ENCODE results near the gene LEFTY2. TPM values are rescaled to one million over a fixed set of nuclear protein-coding genes. Genes with fewer than 3 reads are reported as not detected.

Gene LEFTY2
- total and polyA plus RNA-seq, 4 donors, result 0.09 to 0.24 TPM; not detected in 2

- no peaks in the 10 kb centered on the region for H3K36me3 ChIP-seq (ENCODE audit: control insufficient read depth in 4 of 4, insufficient read depth in 3 of 4, low read depth in 1 of 4, low read length in 3 of 4)
- H3K4me3 ChIP-seq (ENCODE audit: low read depth in 1 of 3, low read length in 3 of 3), result no peak overlapping the region
- H3K4me1 ChIP-seq (ENCODE audit: control insufficient read depth in 4 of 4, insufficient read depth in 4 of 4, low read length in 3 of 4), result no peaks in the 10 kb centered on the region
- WGBS, result 70% methylated on average over 9 of the region's 9 CpGs
- H3K9ac ChIP-seq (ENCODE audit: low read depth in 1 of 2, low read length in 2 of 2), result no peak overlapping the region
- no peak for DNase-seq (ENCODE audit: low spot score)
- peaks cover 0 to 2% (median 0%) of the 10 kb centered on the region in 4 donors for H3K27me3 ChIP-seq (ENCODE audit: control insufficient read depth in 4 of 4, insufficient read depth in 4 of 4, low read length in 3 of 4)
- no peak overlapping the region for H3K27ac ChIP-seq (ENCODE audit: low read depth in 1 of 2, low read length in 2 of 2)
- H3K9me3 ChIP-seq (ENCODE audit: control insufficient read depth in 4 of 4, low read length in 3 of 4), result no peaks in the 10 kb centered on the region
- no peak for TF ChIP-seq JUND (IDR thresholded peaks at IDR 0.05)
- no peak for TF ChIP-seq NR2F2 (IDR thresholded peaks at IDR 0.05)
- TF ChIP-seq HNF4G (IDR thresholded peaks at IDR 0.05), result no peak
- TF ChIP-seq FOXA1 (IDR thresholded peaks at IDR 0.05), result no peak
- no peak for TF ChIP-seq CTCF (IDR thresholded peaks at IDR 0.05; ENCODE audit: low read depth, low read length, missing input control)
- no peak for TF ChIP-seq RXRA (IDR thresholded peaks at IDR 0.05)
These were observed 10.0 kb upstream of the LEFTY2 start for GRCh38 chr1:225950905-225951497.

GRCh38 chr1:225949041-225949440, 8.0 kb upstream of the LEFTY2 start:
- WGBS, result 72% methylated on average over 6 of the region's 6 CpGs
- H3K4me3 ChIP-seq (ENCODE audit: low read depth in 1 of 3, low read length in 3 of 3), result no peak overlapping the region
- TF ChIP-seq YY1 (IDR thresholded peaks at IDR 0.05) (no peak), NR2F2 (IDR thresholded peaks at IDR 0.05) (no peak)
- no peaks in the 10 kb centered on the region for H3K4me1 ChIP-seq (ENCODE audit: control insufficient read depth in 4 of 4, insufficient read depth in 4 of 4, low read length in 3 of 4)
- no peak overlapping the region for H3K9ac ChIP-seq (ENCODE audit: low read depth in 1 of 2, low read length in 2 of 2)
- H3K27ac ChIP-seq (ENCODE audit: low read depth in 1 of 2, low read length in 2 of 2), result no peak overlapping the region
- no peaks in the 10 kb centered on the region for H3K9me3 ChIP-seq (ENCODE audit: control insufficient read depth in 4 of 4, low read length in 3 of 4)
- no peaks in the 10 kb centered on the region for H3K36me3 ChIP-seq (ENCODE audit: control insufficient read depth in 4 of 4, insufficient read depth in 3 of 4, low read depth in 1 of 4, low read length in 3 of 4)
- no peak for DNase-seq (ENCODE audit: low spot score)
- peaks cover 0 to 2% (median 0%) of the 10 kb centered on the region in 4 donors for H3K27me3 ChIP-seq (ENCODE audit: control insufficient read depth in 4 of 4, insufficient read depth in 4 of 4, low read length in 3 of 4)

DNA sequence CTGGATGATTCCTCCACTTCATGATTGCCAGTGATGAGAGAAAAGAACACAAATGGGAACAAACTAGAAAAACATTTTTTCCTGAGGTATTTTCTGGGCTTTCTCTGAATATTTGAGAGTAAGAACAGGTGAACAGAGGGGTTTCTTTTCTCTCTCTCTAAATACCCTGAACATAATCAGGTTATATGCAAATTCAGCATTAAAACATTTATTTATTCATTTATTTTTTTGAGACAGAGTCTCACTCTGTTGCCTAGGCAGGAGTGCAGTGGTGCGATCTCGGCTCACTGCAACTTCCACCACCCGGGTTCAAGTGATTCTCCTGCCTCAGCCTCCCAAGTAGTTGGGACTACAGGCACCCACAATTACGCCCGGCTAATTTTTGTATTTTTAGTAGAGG, 5.8 kb upstream of the LEFTY2 start:
- no peak for DNase-seq (ENCODE audit: low spot score)
- TF ChIP-seq CTCF (IDR thresholded peaks at IDR 0.05; ENCODE audit: low read depth, low read length, missing input control), result no peak
- no peak for TF ChIP-seq HNF4A (conservative IDR thresholded peaks at IDR 0.05)
- TF ChIP-seq RXRA (IDR thresholded peaks at IDR 0.05), result no peak
- no peak for TF ChIP-seq ATF3 (IDR thresholded peaks at IDR 0.05)
- TF ChIP-seq TAF1 (conservative IDR thresholded peaks at IDR 0.05), result no peak
- no peak for TF ChIP-seq HNF4G (IDR thresholded peaks at IDR 0.05)
- no peak for TF ChIP-seq ZBTB33 (IDR thresholded peaks at IDR 0.05)
- TF ChIP-seq YY1 (IDR thresholded peaks at IDR 0.05), result no peak
- TF ChIP-seq FOXA1 (IDR thresholded peaks at IDR 0.05), result no peak
- TF ChIP-seq GABPA (IDR thresholded peaks at IDR 0.05 in 1 of 2, conservative IDR thresholded peaks at IDR 0.05 in 1 of 2), result no peak
- no peak for TF ChIP-seq FOXA2 (IDR thresholded peaks at IDR 0.05)
- TF ChIP-seq SP1 (IDR thresholded peaks at IDR 0.05), result no peak
- no peak for TF ChIP-seq REST (IDR thresholded peaks at IDR 0.05)
- TF ChIP-seq, protein P1, sequence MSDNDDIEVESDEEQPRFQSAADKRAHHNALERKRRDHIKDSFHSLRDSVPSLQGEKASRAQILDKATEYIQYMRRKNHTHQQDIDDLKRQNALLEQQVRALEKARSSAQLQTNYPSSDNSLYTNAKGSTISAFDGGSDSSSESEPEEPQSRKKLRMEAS (IDR thresholded peaks at IDR 0.05), result no peak
- no peak for TF ChIP-seq JUND (IDR thresholded peaks at IDR 0.05)
- H3K27ac ChIP-seq (ENCODE audit: low read depth in 1 of 2, low read length in 2 of 2), result no peak overlapping the region
- no peaks in the 10 kb centered on the region for H3K4me1 ChIP-seq (ENCODE audit: control insufficient read depth in 4 of 4, insufficient read depth in 4 of 4, low read length in 3 of 4)
- H3K36me3 ChIP-seq (ENCODE audit: control insufficient read depth in 4 of 4, insufficient read depth in 3 of 4, low read depth in 1 of 4, low read length in 3 of 4), result no peaks in the 10 kb centered on the region
- WGBS, result 96% methylated on average over 5 of the region's 5 CpGs
- H3K4me3 ChIP-seq (ENCODE audit: low read depth in 1 of 3, low read length in 3 of 3), result no peak overlapping the region
- H3K27me3 ChIP-seq (ENCODE audit: control insufficient read depth in 4 of 4, insufficient read depth in 4 of 4, low read length in 3 of 4), result peaks cover 0 to 2% (median 0%) of the 10 kb centered on the region in 4 donors
- H3K9me3 ChIP-seq (ENCODE audit: control insufficient read depth in 4 of 4, low read length in 3 of 4), result no peaks in the 10 kb centered on the region
- no peak overlapping the region for H3K9ac ChIP-seq (ENCODE audit: low read depth in 1 of 2, low read length in 2 of 2)
